ENCODE data around the gene PKP2. TPM values are rescaled to one million over a fixed set of nuclear protein-coding genes. Genes with fewer than 3 reads are reported as not detected.
A peak's percentile ranks its signal among the peaks of the same experiment; 100 is the strongest.

Gene PKP2
- total RNA-seq, 1 donor from 2014 or later = 3.0 TPM

- no peak for TF ChIP-seq CTCF (IDR thresholded peaks at IDR 0.05)
- intact Hi-C loops (cut with DNase I) = no loop called here
Observed at GRCh38 chr12:32922546-32923297, 26.1 kb upstream of the PKP2 start.

GRCh38 chr12:32921397-32921796 lies 24.8 kb upstream of the PKP2 start:
- Histone ChIP-seq H3K27ac (no peak overlapping the region), H3K9me3 (no peaks in the 10 kb centered on the region), H3K36me3 (no peaks in the 10 kb centered on the region), H3K27me3 (ENCODE audit: low read depth) (no peaks in the 10 kb centered on the region), H3K4me3 (no peak overlapping the region), H3K4me1 (no peaks in the 10 kb centered on the region)
- ATAC-seq = no peak
- TF ChIP-seq CTCF (IDR thresholded peaks at IDR 0.05) = no peak
- intact Hi-C loops (cut with DNase I) = no loop called here
- no peak for DNase-seq

More at GRCh38 chr12:32922546-32923297, 26.1 kb upstream of the PKP2 start:
- Histone ChIP-seq H3K9me3 (no peaks in the 10 kb centered on the region), H3K27me3 (ENCODE audit: low read depth) (no peaks in the 10 kb centered on the region), H3K36me3 (no peaks in the 10 kb centered on the region), H3K27ac (no peak overlapping the region), H3K4me1 (no peaks in the 10 kb centered on the region), H3K4me3 (no peak overlapping the region)
- ATAC-seq = no peak
- no peak for DNase-seq

- H3K4me3 ChIP-seq = no peak overlapping the region
- H3K36me3 ChIP-seq = no peaks in the 10 kb centered on the region
- no peak overlapping the region for H3K27ac ChIP-seq
- TF ChIP-seq CTCF (IDR thresholded peaks at IDR 0.05) = no peak
- peak; percentile 45 to 54 for ATAC-seq
- H3K27me3 ChIP-seq (ENCODE audit: low read depth) = no peaks in the 10 kb centered on the region
- H3K9me3 ChIP-seq = no peaks in the 10 kb centered on the region
- DNase-seq = no peak
- intact Hi-C loops (cut with DNase I) = no loop called here
- H3K4me1 ChIP-seq = no peaks in the 10 kb centered on the region
Observed at GRCh38 chr12:32920506-32921085, 24.0 kb upstream of the PKP2 start.

- Histone ChIP-seq H3K4me1 (no peaks in the 10 kb centered on the region), H3K27ac (no peak overlapping the region), H3K36me3 (no peaks in the 10 kb centered on the region), H3K9me3 (no peaks in the 10 kb centered on the region), H3K4me3 (no peak overlapping the region), H3K27me3 (ENCODE audit: low read depth) (peaks cover 1% of the 10 kb centered on the region)
- DNase-seq (no peak), ATAC-seq (peak in 1 of 2 donors; percentile 57)
- intact Hi-C loops (cut with DNase I) = no loop called here
- peak; percentile 36 for TF ChIP-seq CTCF (IDR thresholded peaks at IDR 0.05)
Observed at GRCh38 chr12:32918890-32919801, 22.6 kb upstream of the PKP2 start.

- Histone ChIP-seq H3K4me3 (no peak overlapping the region), H3K27me3 (ENCODE audit: low read depth) (peaks cover 6% of the 10 kb centered on the region), H3K4me1 (no peaks in the 10 kb centered on the region), H3K9me3 (no peaks in the 10 kb centered on the region), H3K36me3 (no peaks in the 10 kb centered on the region), H3K27ac (no peak overlapping the region)
- intact Hi-C loops (cut with DNase I) = no loop called here
- no peak for TF ChIP-seq CTCF (IDR thresholded peaks at IDR 0.05)
- ATAC-seq (peak; percentile 51 to 69), DNase-seq (no peak)
Observed at GRCh38 chr12:32917094-32917611, 20.6 kb upstream of the PKP2 start.

Measured in lower lobe of right lung (tissue), 2 donors.